Chondrocyte (in vitro differentiated cells): ENCODE measurements around the gene BST1. TPM values are rescaled to one million over a fixed set of nuclear protein-coding genes. Genes with fewer than 3 reads are reported as not detected.
A peak's percentile ranks its signal among the peaks of the same experiment; 100 is the strongest.
"Not testable (repeated sequence)": the region's sequence is repeated elsewhere in the genome, so short reads cannot be mapped to it uniquely, and the experiment has no call there.

ENCODE experiments used
- DNase-seq: peaks from one replicate; pipeline ENCODE4 v3.0.0; 2021; ENCODE audit warnings: mixed read lengths, low spot score
- H3K27ac Mint-ChIP-seq: one replicate; pipeline ENCODE4 v1.8.0; 2021; ENCODE audit warnings: mild to moderate bottlenecking, moderate library complexity, mixed read lengths; ENCODE audit not compliant: unreplicated experiment
- H3K27me3 Mint-ChIP-seq: 2 replicates; pipeline ENCODE4 v1.8.0; 2021; ENCODE audit warnings: low read depth, mixed read lengths
- H3K36me3 Mint-ChIP-seq: 2 replicates; pipeline ENCODE4 v1.8.0; 2021; ENCODE audit warnings: low read depth, mixed read lengths
- H3K4me1 Mint-ChIP-seq: 2 replicates; pipeline ENCODE4 v1.8.0; 2021; ENCODE audit warnings: low read depth, mild to moderate bottlenecking, mixed read lengths
- H3K4me3 Mint-ChIP-seq: one replicate; pipeline ENCODE4 v1.8.0; 2021; ENCODE audit warnings: mild to moderate bottlenecking, moderate library complexity, mixed read lengths; ENCODE audit not compliant: unreplicated experiment
- H3K9me3 Mint-ChIP-seq: 2 replicates; pipeline ENCODE4 v1.8.0; 2021; ENCODE audit warnings: low read depth, mixed read lengths
- CTCF ChIP-seq: fragments of 200-600 bp; sonication (generic); IDR thresholded peaks from 2 replicates; pipeline ENCODE4 v1.5.0; 2021; ENCODE audit warnings: antibody characterized with exemption, mild to moderate bottlenecking, moderate library complexity
- total RNA-seq: library from RNA; stranded (reverse); gene quantifications from 3 replicates; pipeline ENCODE4 v1.2.1, GENCODE V29; 2021

Gene BST1
- total RNA-seq, 1 donor from 2014 or later = 0.45 TPM

DNA sequence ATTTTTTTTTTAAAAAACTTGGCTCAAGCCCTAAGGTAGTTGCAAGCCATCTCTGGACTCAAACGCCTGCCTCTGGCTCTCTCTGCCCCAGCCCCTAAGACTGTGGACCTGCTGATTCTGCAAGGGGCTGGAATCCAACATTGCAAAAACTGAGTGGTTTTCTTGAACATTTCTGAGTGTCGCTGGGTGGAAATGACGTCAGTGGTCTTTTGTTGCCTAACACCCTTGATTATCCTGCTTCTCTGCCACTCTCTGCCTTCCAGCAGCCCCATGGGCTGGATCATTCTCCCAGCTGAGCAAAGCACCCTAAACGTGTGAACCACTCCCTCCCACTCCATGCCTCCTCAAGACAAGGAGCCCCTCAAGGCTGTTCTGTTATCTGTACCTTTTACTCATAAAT is 16.6 kb downstream of the BST1 start:
- Mint-ChIP-seq H3K27ac (no peak overlapping the region), H3K27me3 (no peaks in the 10 kb centered on the region), H3K4me3 (no peak overlapping the region), H3K36me3 (no peaks in the 10 kb centered on the region), H3K4me1 (peaks cover 49% of the 10 kb centered on the region), H3K9me3 (no peaks in the 10 kb centered on the region)
- DNase-seq = no peak
- no peak for TF ChIP-seq CTCF

- no peak for TF ChIP-seq CTCF
- Mint-ChIP-seq H3K4me3 (no peak overlapping the region), H3K27me3 (no peaks in the 10 kb centered on the region), H3K27ac (no peak overlapping the region), H3K9me3 (no peaks in the 10 kb centered on the region), H3K4me1 (peaks cover 40% of the 10 kb centered on the region), H3K36me3 (no peaks in the 10 kb centered on the region)
- no peak for DNase-seq
Observed at GRCh38 chr4:15720851-15721250, 18.0 kb downstream of the BST1 start.

DNA sequence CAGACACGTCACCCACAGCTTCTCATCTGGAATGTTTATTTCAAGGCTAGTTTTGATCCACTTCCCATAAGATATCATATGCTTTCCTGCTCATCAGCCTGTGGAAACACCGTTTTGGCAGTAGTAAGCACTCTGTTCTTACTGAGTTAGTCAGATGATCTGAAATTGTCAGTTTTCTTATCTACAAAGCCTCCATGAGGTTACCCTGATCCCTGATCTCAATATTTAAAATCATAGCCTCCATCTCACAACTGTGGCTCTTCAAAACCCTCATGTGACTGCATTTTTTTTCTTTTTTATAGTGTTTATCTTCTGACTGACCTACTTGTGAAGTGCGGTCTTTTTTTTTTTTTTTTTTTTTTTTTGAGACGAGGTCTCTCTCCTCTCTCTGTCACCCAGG is 22.7 kb downstream of the BST1 start:
- no peak for TF ChIP-seq CTCF
- Mint-ChIP-seq H3K27me3 (no peaks in the 10 kb centered on the region), H3K4me3 (no peak overlapping the region), H3K4me1 (peaks cover 29% of the 10 kb centered on the region), H3K9me3 (no peaks in the 10 kb centered on the region), H3K36me3 (no peaks in the 10 kb centered on the region), H3K27ac (no peak overlapping the region)
- DNase-seq = no peak

DNA sequence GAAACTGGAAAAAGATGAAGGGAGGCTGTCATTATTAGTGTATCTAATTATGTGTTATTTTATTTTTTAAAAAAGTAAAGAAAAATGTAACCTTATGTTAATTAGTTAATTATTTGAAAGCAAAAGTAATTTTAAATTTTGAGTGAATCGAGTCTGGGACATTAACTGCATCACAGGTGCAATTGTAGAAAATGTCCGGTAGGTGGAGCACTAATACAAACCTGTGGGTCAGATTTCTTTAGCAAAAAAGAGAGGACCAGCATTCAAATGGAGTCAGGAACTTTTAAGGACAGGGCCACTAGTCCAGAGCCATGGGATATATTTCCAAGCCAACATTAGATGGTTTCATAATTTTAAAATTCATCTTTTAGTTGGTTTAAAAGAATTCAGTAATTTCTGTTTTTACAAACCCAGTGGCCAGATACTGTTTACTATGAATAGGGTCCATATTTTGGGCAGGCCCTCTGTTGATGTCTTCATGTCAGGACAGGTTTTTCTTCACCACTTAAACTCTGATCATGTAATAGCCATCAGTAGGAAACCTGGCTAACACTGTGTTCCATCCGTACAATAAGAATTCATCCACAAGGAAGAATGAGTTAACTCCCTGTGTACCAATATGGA is 27.2 kb downstream of the BST1 start:
- no peak overlapping the region for H3K27ac Mint-ChIP-seq
- H3K27me3 Mint-ChIP-seq = no peaks in the 10 kb centered on the region
- H3K4me1 Mint-ChIP-seq = peaks cover 17% of the 10 kb centered on the region
- no peak for DNase-seq
- H3K4me3 Mint-ChIP-seq = no peak overlapping the region
- H3K9me3 Mint-ChIP-seq = no peaks in the 10 kb centered on the region
- TF ChIP-seq CTCF = peak; percentile 94
- no peaks in the 10 kb centered on the region for H3K36me3 Mint-ChIP-seq

DNA sequence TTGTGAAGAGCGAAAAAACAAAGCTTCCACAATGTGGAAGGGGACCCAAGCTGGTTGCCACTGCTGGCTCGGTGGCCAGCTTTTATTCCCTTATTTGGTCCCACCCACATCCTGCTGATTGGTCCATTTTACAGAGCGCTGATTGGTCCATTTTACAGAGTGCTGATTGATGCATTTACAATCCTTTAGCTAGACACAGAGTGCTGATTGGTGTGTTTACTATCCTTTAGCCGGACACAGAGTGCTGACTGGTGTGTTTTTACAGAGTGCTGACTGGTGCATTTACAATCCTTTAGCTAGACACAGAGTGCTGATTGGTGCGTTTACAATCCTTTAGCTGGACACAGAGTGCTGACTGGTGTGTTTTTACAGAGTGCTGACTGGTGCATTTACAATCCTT is 30.2 kb downstream of the BST1 start:
- H3K9me3 Mint-ChIP-seq, DNase-seq, H3K4me1 Mint-ChIP-seq, H3K27ac Mint-ChIP-seq, H3K27me3 Mint-ChIP-seq, H3K36me3 Mint-ChIP-seq, H3K4me3 Mint-ChIP-seq: not testable (repeated sequence)

DNA sequence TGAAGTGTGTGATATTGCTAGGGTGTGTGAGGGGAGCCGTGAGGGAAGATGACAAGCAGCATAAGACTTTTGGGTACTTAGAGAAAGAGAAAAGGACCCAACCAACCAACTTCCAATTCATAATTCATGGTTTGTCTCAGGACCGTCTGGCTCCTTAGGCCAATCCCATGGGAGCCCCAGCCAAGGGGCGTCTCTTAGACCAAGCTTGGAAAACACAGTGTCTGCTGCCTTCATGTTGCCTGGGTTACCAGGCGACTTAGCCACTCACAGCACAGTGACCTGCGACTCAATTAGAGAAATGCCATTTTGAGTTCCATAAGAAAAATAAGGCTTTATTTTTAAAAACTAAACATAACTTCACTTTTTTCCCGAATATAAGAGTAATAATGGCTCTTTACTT is 32.7 kb downstream of the BST1 start:
- Mint-ChIP-seq H3K9me3 (no peaks in the 10 kb centered on the region), H3K4me1 (peaks cover 8% of the 10 kb centered on the region)

More for the DNA sequence above, 32.7 kb downstream of the BST1 start:
- Mint-ChIP-seq H3K27me3 (no peaks in the 10 kb centered on the region), H3K36me3 (no peaks in the 10 kb centered on the region), H3K27ac (no peak overlapping the region), H3K4me3 (no peak overlapping the region)
- TF ChIP-seq CTCF = no peak
- DNase-seq = no peak
